ENCODE measurements around the gene CABP1.

The CABP1 gene

GRCh38 chr12:120653611-120654010 lies 13.2 kb downstream of the CABP1 start:
- Histone ChIP-seq H3K27me3 (ENCODE audit: control insufficient read depth, insufficient read depth, low read length) (no peaks in the 10 kb centered on the region), H3K36me3 (ENCODE audit: control insufficient read depth, insufficient read depth, low read length) (no peaks in the 10 kb centered on the region), H3K27ac (ENCODE audit: low read length) (no peak overlapping the region), H3K4me3 (ENCODE audit: low read length) (no peak overlapping the region), H3K4me1 (ENCODE audit: control insufficient read depth, insufficient read depth, low read length) (no peaks in the 10 kb centered on the region), H3K9me3 (ENCODE audit: control insufficient read depth, insufficient read depth, low read length) (no peaks in the 10 kb centered on the region)
- no CpG with 5 or more reads among the region's 11 CpGs for WGBS (ENCODE audit: insufficient coverage, insufficient read length)
- no peak for DNase-seq (ENCODE audit: low read depth, low spot score)

- WGBS (ENCODE audit: insufficient coverage, insufficient read length) = no CpG with 5 or more reads among the region's 10 CpGs
- no peak overlapping the region for H3K27ac ChIP-seq (ENCODE audit: low read length)
- no peaks in the 10 kb centered on the region for H3K9me3 ChIP-seq (ENCODE audit: control insufficient read depth, insufficient read depth, low read length)
- no peaks in the 10 kb centered on the region for H3K4me1 ChIP-seq (ENCODE audit: control insufficient read depth, insufficient read depth, low read length)
- H3K36me3 ChIP-seq (ENCODE audit: control insufficient read depth, insufficient read depth, low read length) = no peaks in the 10 kb centered on the region
- no peaks in the 10 kb centered on the region for H3K27me3 ChIP-seq (ENCODE audit: control insufficient read depth, insufficient read depth, low read length)
- DNase-seq (ENCODE audit: low read depth, low spot score) = no peak
- no peak overlapping the region for H3K4me3 ChIP-seq (ENCODE audit: low read length)
Measured at GRCh38 chr12:120654656-120655055, 14.2 kb downstream of the CABP1 start.

GRCh38 chr12:120656008-120656407 lies 15.6 kb downstream of the CABP1 start:
- H3K4me1 ChIP-seq (ENCODE audit: control insufficient read depth, insufficient read depth, low read length) = no peaks in the 10 kb centered on the region
- H3K9me3 ChIP-seq (ENCODE audit: control insufficient read depth, insufficient read depth, low read length) = no peaks in the 10 kb centered on the region
- H3K4me3 ChIP-seq (ENCODE audit: low read length) = no peak overlapping the region
- DNase-seq (ENCODE audit: low read depth, low spot score) = no peak
- H3K27ac ChIP-seq (ENCODE audit: low read length) = no peak overlapping the region
- H3K36me3 ChIP-seq (ENCODE audit: control insufficient read depth, insufficient read depth, low read length) = no peaks in the 10 kb centered on the region
- no CpG with 5 or more reads among the region's 14 CpGs for WGBS (ENCODE audit: insufficient coverage, insufficient read length)
- H3K27me3 ChIP-seq (ENCODE audit: control insufficient read depth, insufficient read depth, low read length) = no peaks in the 10 kb centered on the region

- H3K4me1 ChIP-seq (ENCODE audit: control insufficient read depth, insufficient read depth, low read length) = no peaks in the 10 kb centered on the region
- no CpG with 5 or more reads among the region's 22 CpGs for WGBS (ENCODE audit: insufficient coverage, insufficient read length)
- H3K9me3 ChIP-seq (ENCODE audit: control insufficient read depth, insufficient read depth, low read length) = no peaks in the 10 kb centered on the region
- no peak overlapping the region for H3K4me3 ChIP-seq (ENCODE audit: low read length)
- H3K36me3 ChIP-seq (ENCODE audit: control insufficient read depth, insufficient read depth, low read length) = no peaks in the 10 kb centered on the region
- no peak overlapping the region for H3K27ac ChIP-seq (ENCODE audit: low read length)
- H3K27me3 ChIP-seq (ENCODE audit: control insufficient read depth, insufficient read depth, low read length) = no peaks in the 10 kb centered on the region
- no peak for DNase-seq (ENCODE audit: low read depth, low spot score)
Measured at GRCh38 chr12:120658286-120659150, 18.1 kb downstream of the CABP1 start.

GRCh38 chr12:120659151-120659525 lies 18.7 kb downstream of the CABP1 start:
- no peak for DNase-seq (ENCODE audit: low read depth, low spot score)
- Histone ChIP-seq H3K9me3 (ENCODE audit: control insufficient read depth, insufficient read depth, low read length) (no peaks in the 10 kb centered on the region), H3K4me3 (ENCODE audit: low read length) (no peak overlapping the region), H3K27me3 (ENCODE audit: control insufficient read depth, insufficient read depth, low read length) (no peaks in the 10 kb centered on the region), H3K4me1 (ENCODE audit: control insufficient read depth, insufficient read depth, low read length) (no peaks in the 10 kb centered on the region), H3K27ac (ENCODE audit: low read length) (no peak overlapping the region), H3K36me3 (ENCODE audit: control insufficient read depth, insufficient read depth, low read length) (no peaks in the 10 kb centered on the region)
- no CpG with 5 or more reads among the region's 8 CpGs for WGBS (ENCODE audit: insufficient coverage, insufficient read length)

GRCh38 chr12:120661432-120661831 lies 21.0 kb downstream of the CABP1 start:
- no peaks in the 10 kb centered on the region for H3K4me1 ChIP-seq (ENCODE audit: control insufficient read depth, insufficient read depth, low read length)
- 96% methylated on average over 2 of the region's 2 CpGs for WGBS (ENCODE audit: insufficient coverage, insufficient read length)
- H3K4me3 ChIP-seq (ENCODE audit: low read length) = no peak overlapping the region
- no peaks in the 10 kb centered on the region for H3K9me3 ChIP-seq (ENCODE audit: control insufficient read depth, insufficient read depth, low read length)
- H3K36me3 ChIP-seq (ENCODE audit: control insufficient read depth, insufficient read depth, low read length) = no peaks in the 10 kb centered on the region
- no peak overlapping the region for H3K27ac ChIP-seq (ENCODE audit: low read length)
- DNase-seq (ENCODE audit: low read depth, low spot score) = no peak
- H3K27me3 ChIP-seq (ENCODE audit: control insufficient read depth, insufficient read depth, low read length) = no peaks in the 10 kb centered on the region

- Histone ChIP-seq H3K27ac (ENCODE audit: low read length) (no peak overlapping the region), H3K4me1 (ENCODE audit: control insufficient read depth, insufficient read depth, low read length) (no peaks in the 10 kb centered on the region), H3K4me3 (ENCODE audit: low read length) (no peak overlapping the region), H3K36me3 (ENCODE audit: control insufficient read depth, insufficient read depth, low read length) (no peaks in the 10 kb centered on the region), H3K9me3 (ENCODE audit: control insufficient read depth, insufficient read depth, low read length) (no peaks in the 10 kb centered on the region), H3K27me3 (ENCODE audit: control insufficient read depth, insufficient read depth, low read length) (no peaks in the 10 kb centered on the region)
- no peak for DNase-seq (ENCODE audit: low read depth, low spot score)
- WGBS (ENCODE audit: insufficient coverage, insufficient read length) = no CpG with 5 or more reads among the region's 3 CpGs
Measured at GRCh38 chr12:120662879-120663278, 22.5 kb downstream of the CABP1 start.

- no peak for DNase-seq (ENCODE audit: low read depth, low spot score)
- no peaks in the 10 kb centered on the region for H3K27me3 ChIP-seq (ENCODE audit: control insufficient read depth, insufficient read depth, low read length)
- no peaks in the 10 kb centered on the region for H3K36me3 ChIP-seq (ENCODE audit: control insufficient read depth, insufficient read depth, low read length)
- WGBS (ENCODE audit: insufficient coverage, insufficient read length) = no CpG with 5 or more reads among the region's 5 CpGs
- no peaks in the 10 kb centered on the region for H3K9me3 ChIP-seq (ENCODE audit: control insufficient read depth, insufficient read depth, low read length)
- H3K4me3 ChIP-seq (ENCODE audit: low read length) = no peak overlapping the region
- no peak overlapping the region for H3K27ac ChIP-seq (ENCODE audit: low read length)
- 0 out of 2 replicates have a peak, but pooled peaks cover 1% of the 10 kb centered on the region for H3K4me1 ChIP-seq (ENCODE audit: control insufficient read depth, insufficient read depth, low read length)
Measured at GRCh38 chr12:120663741-120664140, 23.3 kb downstream of the CABP1 start.

- H3K4me3 ChIP-seq (ENCODE audit: low read length) = no peak overlapping the region
- no peak for DNase-seq (ENCODE audit: low read depth, low spot score)
- no peaks in the 10 kb centered on the region for H3K27me3 ChIP-seq (ENCODE audit: control insufficient read depth, insufficient read depth, low read length)
- H3K4me1 ChIP-seq (ENCODE audit: control insufficient read depth, insufficient read depth, low read length) = peaks cover 4% of the 10 kb centered on the region; the same call in 1 of the 2 replicates
- H3K27ac ChIP-seq (ENCODE audit: low read length) = no peak overlapping the region
- no peaks in the 10 kb centered on the region for H3K9me3 ChIP-seq (ENCODE audit: control insufficient read depth, insufficient read depth, low read length)
- H3K36me3 ChIP-seq (ENCODE audit: control insufficient read depth, insufficient read depth, low read length) = no peaks in the 10 kb centered on the region
- no CpG with 5 or more reads among the region's 34 CpGs for WGBS (ENCODE audit: insufficient coverage, insufficient read length)
Measured at GRCh38 chr12:120666571-120667390, 26.4 kb downstream of the CABP1 start.

- Histone ChIP-seq H3K9me3 (ENCODE audit: control insufficient read depth, insufficient read depth, low read length) (no peaks in the 10 kb centered on the region), H3K27ac (ENCODE audit: low read length) (no peak overlapping the region), H3K4me1 (ENCODE audit: control insufficient read depth, insufficient read depth, low read length) (peaks cover 4% of the 10 kb centered on the region; the same call in 1 of the 2 replicates), H3K36me3 (ENCODE audit: control insufficient read depth, insufficient read depth, low read length) (no peaks in the 10 kb centered on the region), H3K27me3 (ENCODE audit: control insufficient read depth, insufficient read depth, low read length) (no peaks in the 10 kb centered on the region), H3K4me3 (ENCODE audit: low read length) (no peak overlapping the region)
- WGBS (ENCODE audit: insufficient coverage, insufficient read length) = no CpG with 5 or more reads among the region's 20 CpGs
- no peak for DNase-seq (ENCODE audit: low read depth, low spot score)
Measured at GRCh38 chr12:120668091-120668867, 27.9 kb downstream of the CABP1 start.

All from iPS DF 6.9 (cell line).